Measurements from ENCODE around the gene ABL1.
"Not testable (repeated sequence)": the region's sequence is repeated elsewhere in the genome, so short reads cannot be mapped to it uniquely, and the experiment has no call there.

Gene ABL1

DNA sequence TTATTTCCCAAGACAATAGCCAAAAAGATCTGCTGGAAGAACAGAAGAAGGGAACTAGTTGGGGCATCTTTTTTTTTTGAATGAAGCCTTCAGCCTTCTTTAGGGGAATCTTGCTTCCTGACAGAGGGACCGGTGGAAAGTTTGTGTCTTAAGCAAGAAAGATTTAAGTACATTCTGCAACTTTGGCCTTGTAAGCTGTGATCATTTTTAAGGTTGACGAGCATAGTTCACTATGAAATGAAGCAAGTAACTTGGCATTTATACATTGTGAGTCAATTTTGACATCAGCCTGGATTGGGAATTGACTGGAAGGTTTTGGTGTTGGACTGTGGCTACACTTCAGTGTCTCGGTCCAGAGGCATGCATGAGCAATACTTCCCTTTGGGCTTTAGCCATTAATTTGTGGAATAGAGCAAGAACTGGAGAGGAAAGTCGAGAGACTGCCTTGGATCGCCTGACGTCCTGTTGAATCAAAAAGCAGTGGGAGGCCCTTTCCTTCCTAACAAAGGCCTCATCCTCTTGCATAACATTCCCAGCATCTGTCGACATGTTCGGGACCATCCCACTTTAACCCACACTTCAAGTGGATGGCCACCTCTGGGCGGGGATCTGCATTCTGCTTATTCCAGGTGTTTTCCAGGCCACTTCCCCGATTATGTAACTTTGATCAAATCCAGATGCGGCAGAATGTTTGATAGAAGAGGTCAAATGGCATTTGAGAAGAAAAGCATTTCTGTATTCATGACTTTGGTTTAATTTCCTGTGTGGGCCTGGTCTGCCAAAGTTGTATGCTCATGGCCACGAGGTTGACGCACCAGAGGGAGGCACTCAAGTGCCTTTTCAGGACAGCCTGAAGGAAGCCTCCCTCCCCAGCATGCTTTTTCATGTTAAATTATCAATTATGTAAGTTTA is 12.5 kb downstream of the ABL1 start:
- peak; percentile 65 for DNase-seq (ENCODE audit: low spot score)
- FAIRE-seq = no peak

DNA sequence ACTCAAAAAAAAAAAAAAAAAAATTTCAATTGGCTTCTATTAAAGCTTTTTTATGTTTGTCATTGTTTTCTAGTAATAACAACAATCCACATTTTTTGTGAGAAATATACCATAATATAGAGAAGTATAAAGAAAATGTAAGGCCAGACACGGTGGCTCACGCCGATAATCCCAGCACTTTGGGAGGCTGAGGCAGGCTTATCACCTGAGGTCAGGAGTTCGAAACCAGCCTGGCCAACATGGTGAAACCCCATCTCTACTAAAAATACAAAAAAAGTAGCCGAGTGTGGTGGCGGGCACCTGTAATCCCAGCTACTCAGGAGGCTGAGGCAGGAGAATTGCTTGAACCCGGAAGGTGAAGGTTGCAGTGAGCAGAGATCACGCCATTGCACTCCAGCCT is 13.5 kb downstream of the ABL1 start:
- DNase-seq (ENCODE audit: low spot score) = not testable (repeated sequence)

DNA sequence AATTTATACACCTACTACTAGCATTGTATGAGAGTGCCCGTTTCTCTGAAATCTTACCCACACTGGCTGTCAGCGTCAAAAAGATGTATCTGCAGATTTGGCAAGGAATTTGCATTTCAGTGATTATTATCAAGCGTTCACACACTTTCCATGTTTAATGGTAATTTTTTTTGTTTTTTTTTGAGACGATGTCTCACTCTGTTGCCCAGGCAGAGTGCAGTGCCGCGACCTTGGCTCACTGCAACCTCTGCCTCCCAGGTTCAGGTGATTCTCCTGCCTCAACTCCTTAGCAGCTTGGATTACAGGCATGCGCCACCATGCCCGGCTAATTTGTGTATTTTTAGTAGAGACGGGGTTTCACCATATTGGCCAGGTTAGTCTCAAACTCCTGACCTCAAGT is 14.3 kb downstream of the ABL1 start:
- no peak for DNase-seq (ENCODE audit: low spot score)
- FAIRE-seq = no peak

More for the DNA sequence above, 13.5 kb downstream of the ABL1 start:
- FAIRE-seq = not testable (repeated sequence)

DNA sequence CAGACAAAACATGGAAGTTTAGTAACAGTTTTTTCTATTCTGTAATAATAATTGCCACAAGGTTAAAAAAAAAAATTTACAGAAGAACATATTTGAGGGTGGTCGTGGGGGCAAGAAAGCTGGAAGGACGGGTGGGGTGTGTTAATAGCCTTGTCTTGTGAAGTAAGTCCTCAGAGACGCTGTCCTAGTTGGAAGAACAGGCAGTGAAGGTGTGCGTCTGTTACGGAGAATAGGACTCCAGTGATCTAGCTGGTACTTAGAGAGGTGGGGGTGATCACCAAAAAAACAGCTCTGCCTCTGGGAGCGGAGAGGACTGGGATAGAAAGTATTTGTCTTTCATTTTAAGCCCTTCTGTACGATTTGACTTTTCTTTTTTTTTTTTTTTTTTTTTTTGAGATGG is 17.7 kb downstream of the ABL1 start:
- FAIRE-seq = no peak
- no peak for DNase-seq (ENCODE audit: low spot score)

DNA sequence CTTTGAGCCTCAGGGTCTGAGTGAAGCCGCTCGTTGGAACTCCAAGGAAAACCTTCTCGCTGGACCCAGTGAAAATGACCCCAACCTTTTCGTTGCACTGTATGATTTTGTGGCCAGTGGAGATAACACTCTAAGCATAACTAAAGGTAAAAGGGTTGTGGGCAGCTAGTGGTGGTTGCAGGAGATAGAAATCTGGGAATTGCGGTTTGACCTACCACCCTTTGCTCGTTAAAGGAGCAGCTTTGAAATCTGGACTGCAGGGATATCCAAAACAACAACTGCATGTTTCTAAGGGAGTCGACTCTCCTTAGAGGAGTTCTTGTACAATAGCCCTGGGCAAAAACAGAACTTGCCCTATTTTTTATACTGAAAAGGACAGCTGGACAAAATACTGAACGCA is 19.0 kb downstream of the ABL1 start:
- FAIRE-seq = no peak
- DNase-seq (ENCODE audit: low spot score) = no peak

DNA sequence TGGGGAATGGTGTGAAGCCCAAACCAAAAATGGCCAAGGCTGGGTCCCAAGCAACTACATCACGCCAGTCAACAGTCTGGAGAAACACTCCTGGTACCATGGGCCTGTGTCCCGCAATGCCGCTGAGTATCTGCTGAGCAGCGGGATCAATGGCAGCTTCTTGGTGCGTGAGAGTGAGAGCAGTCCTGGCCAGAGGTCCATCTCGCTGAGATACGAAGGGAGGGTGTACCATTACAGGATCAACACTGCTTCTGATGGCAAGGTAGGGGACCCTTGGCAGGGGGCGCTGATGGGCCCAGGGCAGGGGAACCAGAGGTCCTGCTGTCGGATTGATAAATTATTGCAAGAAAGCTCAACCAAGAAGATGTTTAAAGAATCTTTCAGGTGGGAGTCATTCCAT is 19.8 kb downstream of the ABL1 start:
- DNase-seq (ENCODE audit: low spot score) (no peak), FAIRE-seq (no peak)

DNA sequence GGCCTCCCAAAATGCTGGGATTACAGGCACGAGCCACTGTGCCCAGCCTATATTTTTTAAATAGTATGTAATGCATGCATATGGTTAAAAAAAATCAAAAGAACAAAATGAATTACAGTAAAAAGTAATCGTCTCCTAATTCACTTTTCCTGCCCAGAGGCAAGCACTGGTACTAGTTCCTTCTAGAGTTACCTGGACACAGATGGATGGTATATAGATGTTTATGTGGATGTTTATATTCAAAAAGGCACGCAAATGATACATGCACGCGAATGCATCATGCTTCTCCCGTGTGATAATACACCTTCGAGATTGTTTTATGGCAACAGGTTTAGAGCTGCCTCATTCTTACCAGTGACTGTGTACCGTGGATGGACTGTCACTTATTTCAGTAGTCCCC is 21.4 kb downstream of the ABL1 start:
- no peak for FAIRE-seq
- DNase-seq (ENCODE audit: low spot score) = no peak

DNA sequence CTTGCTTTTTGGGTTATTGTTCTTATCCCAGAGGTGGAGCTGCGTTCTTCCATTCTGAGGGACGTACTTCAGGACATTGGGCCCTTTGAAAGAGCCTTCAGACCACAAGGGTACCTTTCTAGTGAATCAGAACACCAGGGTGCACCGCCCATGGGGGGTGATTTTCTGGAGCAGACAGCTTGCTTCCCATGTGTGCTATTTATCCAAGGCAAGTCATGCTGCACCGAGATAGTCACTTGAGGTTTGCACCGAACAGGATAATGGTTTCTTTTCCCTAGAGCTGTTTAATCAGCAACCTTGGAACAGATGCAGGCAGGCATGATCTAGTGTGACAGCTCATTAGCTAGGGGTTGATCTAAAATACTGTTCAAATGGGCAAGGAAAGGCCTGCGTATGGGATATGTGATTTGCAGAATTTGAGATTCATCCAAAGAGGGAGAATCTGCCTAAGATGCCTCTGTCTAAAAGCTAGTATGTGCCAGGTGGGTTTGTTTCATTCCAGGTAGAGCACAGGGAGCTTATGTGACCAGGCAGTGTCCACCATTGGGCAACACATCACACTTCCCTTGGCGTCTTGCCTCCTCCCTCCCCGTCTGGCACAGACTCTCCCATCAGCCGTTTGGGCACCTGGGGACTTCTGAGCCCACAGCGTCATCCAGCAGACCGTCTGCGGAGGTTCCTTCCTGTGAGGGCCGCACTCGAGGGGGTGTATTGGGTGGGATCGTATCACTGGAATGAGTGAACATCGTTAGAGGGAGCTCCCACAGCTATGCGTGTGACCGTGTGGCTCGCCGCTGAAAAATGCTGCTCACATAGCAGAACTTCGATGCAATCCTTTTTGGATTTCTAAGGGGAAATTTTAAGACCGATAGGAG is 23.0 kb downstream of the ABL1 start:
- FAIRE-seq = no peak
- peak; percentile 44 for DNase-seq (ENCODE audit: low spot score)

DNA sequence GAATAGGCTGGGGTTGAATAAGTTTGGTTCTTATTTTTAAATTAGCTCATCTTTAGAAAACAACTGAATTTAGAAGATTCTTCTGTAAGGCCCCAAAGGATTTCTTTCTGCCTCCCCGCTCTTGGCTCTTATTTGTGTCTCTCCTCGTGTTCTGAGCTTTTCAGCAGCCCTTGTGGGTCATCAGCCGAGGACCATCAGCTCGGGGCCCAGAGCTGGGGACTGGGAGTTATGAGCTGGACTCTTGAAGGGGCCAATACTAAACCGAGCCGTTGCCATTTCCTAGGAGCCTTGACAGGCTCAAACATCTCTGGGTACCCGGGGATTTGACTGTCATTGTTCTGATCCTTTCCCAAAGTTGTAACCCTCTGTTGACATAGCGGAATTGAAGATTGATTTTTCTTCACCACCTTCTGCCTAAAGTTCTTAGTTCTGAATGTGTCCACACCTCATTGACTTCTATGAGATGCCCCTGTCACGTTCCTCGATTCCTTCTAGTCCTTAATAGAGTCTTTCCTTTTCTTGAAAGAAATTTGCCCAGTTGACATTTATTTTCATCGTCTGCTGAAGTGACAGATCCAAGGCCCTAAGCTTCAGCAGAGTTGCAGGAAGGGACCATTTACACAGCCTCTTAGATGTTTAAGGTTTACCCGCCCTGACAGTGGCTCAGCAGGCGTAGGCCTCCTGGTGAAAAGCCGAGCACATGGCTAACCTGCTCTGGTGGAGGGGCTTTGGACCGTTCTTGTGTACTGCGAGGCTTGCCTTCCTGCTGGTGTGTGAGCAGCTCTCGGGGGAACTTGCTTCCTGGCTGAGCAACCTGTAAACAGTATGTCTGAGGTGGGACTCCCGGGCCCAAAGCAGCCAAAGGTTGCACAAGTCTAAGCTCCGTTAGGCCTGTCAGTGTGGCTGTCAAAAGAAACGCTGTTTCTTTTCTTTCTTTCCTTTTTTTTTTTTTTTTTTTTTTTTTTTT is 24.0 kb downstream of the ABL1 start:
- FAIRE-seq (no peak), DNase-seq (ENCODE audit: low spot score) (no peak)

DNA sequence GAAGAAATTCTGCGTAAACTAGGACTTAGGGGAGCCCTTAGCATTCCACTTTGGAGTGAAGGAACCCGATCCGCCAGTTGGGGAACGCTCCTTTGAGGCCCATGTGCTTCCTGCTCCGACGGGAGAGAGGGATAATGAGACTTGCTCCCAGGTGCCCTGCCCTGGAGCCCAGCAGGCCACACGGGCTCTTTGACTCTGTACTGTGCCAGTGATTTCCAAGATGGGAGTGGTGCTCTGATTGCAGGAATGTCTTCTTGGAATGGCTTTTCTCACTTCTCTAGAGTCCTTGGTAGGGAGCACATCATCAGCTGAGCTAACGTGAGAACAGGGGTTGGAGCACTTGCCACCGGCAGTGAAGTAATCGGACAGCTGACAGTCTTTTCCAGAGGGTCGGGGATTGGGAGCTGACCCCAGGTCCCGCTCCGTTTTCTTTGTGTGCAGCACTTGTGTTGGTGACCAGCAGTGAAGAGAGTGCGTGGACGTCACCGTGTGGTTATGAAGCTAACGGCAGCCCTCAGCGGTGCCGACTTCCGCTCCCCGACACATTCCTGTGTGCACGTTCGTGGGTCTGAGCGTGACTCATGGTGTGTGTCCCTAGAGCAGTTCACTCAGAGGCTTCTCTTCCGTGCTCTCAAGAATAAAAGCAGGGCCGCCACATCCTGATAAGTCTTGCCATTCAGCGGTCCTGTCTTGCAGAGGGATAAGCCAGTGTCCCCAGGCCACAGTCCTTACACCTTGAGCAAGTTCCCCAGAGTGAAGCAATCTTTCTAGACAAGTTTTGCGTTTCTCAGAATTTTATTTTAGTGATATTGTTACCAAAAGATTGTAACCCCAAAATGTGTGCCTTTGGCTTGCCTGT is 25.6 kb downstream of the ABL1 start:
- DNase-seq (ENCODE audit: low spot score) = peak; percentile 89
- no peak for FAIRE-seq

DNA sequence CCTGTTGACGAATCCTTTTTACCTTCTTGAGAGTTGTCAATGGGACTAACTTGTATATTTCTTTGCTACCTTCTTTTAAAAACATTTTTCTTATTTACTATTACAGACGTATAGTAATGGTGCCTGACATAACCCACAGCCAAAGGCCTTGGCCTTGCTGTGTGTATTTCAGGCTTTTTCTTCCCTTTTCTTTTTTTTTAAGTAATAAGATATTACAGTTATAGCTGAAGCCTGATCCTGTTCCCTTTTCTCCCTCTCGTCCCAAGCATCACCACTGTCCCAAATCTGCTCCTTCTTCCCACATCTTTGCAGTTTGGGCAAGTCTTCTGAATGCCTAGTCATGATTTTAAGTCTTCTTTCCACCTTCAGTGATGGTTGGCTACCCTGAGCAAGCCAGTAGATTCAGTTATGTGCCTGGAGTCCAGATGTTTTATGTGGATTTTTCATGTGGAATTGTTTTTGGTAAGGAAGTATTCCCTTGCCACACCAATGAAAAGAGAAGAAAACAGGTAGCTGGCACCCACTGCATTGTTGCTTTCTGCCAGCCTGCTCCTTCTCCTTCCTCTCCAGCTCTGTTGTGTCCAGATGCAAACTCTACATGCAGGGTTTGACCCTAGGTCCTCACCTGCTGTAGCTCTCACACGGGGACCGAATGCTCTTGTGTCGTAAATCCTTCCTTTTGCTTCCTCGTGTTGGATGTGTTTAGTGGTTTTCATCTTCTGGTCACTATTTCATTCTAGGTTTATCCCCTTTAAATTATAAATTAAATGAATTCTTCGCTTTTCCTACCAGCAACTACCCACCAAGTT is 26.5 kb downstream of the ABL1 start:
- FAIRE-seq (no peak), DNase-seq (ENCODE audit: low spot score) (no peak)

DNA sequence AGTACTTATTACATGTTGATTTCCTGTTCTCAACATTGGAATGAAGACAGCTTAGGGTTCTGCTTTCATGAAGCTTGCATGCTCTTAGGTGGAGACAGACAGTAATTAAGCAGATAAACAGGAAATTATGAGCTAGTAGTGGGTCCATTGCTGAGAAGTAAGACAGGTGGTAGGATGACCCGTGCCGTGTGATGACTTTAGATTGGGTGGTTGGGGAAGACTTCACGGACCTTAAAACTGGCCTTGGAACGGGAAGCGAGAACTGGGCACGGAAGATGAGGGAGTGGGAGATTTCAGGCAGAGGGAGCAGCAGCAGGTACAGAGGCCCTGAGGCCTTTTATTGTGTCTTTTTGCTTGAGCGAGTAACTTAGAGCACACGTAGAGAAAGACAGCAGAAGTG is 27.2 kb downstream of the ABL1 start:
- FAIRE-seq (no peak), DNase-seq (ENCODE audit: low spot score) (no peak)

DNA sequence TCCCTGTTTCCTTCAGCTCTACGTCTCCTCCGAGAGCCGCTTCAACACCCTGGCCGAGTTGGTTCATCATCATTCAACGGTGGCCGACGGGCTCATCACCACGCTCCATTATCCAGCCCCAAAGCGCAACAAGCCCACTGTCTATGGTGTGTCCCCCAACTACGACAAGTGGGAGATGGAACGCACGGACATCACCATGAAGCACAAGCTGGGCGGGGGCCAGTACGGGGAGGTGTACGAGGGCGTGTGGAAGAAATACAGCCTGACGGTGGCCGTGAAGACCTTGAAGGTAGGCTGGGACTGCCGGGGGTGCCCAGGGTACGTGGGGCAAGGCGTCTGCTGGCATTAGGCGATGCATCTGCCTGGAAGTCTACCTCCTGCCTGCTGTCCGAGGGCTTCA is 27.7 kb downstream of the ABL1 start:
- FAIRE-seq = no peak
- DNase-seq (ENCODE audit: low spot score) = no peak

DNA sequence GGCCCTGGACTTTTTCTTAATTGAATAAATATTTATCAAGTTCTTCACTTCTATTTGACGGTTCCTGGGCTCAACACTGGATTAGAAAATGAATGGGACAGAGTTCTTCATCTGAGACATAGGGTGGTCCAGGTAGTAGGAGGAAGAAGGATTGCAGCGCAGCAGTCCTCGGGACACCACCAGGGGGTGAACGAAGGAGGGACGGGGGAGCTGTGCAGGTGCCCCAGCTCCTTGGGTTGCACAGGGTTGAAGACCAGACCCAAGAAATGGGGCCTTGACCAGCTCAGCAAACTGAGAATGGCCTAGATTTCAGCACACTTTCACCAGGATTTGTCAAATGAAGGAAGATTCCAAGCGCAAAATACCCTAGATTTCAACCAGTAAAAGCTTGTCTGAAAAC is 29.5 kb downstream of the ABL1 start:
- FAIRE-seq = no peak

DNA sequence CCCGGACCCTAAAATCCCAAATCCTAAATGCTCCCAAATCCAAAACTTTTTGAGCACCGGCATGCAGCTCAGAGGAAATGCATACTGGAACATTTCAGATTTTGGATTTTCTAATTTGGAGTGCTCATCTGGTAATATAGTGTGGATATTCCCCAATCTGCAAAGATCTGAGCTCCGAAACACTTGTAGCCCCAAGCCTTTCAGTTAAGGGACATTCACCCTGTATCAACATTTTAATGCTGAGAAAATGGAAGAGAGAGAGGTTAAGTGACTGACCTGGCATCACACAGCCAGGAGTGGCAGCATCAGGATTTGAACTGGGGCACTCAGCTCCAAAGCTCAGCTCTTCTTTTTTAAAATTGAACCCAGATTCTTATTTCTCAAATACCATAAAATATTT is 30.9 kb downstream of the ABL1 start:
- FAIRE-seq (no peak), DNase-seq (ENCODE audit: low spot score) (no peak)

More for the DNA sequence above, 29.5 kb downstream of the ABL1 start:
- no peak for DNase-seq (ENCODE audit: low spot score)

DNA sequence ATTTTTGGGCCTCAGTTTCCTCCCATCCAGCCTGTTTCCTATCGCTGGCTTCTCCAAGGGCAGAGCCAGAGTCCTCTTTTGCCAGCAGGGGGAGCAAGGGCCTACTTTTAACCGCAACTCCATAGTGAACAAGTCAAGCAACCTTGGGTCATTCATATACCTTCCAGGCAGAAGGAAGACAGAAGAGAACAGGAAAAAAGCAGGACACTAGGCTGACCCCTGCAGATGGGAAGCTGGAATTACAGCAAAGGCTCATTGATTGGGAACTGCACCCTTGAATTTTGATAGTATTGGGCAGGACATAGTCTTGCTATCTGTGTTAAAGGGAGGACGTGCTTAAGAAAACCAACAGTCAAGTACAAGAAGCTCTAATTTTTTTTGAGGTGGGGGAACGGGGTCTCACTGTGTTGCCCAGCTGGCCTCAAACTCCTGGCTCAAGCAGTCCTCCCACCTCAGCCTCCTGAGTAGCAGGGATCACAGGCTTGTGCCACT is 31.5 kb downstream of the ABL1 start:
- no peak for FAIRE-seq
- peak; percentile 76 for DNase-seq (ENCODE audit: low spot score)

DNA sequence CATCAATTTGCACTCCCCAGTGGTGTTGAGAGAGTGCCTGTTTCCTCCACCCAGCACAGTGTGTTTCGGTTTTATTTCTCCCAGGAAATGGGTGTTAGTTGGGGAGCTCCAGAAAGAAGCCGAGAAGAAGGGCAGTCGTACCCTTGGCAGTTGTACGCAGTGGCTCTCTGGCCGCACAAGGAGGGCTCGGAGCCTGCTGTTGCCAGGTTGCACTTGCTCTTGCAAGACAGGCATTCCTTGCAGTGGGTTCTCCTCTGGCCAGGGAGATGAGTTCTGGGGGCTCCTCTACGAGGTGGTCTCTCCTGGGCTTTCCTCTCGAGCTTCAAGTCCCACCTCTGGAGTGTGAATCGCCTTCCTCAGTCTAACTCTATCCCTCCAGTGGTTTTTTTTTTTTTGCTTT is 32.5 kb downstream of the ABL1 start:
- DNase-seq (ENCODE audit: low spot score) = no peak
- FAIRE-seq = no peak

DNA sequence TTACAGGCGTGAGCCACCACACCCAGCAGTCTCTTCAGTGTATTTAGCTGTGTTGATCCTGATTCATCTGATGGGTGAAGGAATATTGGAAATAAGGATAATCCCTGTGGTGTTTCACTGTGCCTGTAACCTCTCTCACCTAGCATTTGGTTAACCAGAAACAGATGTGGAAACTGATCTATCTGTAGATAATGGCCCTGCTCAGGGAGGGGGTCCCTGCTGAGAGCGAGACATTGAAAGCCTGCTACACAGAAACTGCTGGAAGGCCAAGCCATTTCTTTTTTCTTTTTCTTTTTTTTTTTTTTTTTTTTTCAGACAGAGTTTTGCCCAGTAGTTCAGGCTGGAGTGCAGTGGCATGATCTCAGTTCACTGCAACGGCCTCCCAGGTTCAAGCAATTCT is 33.2 kb downstream of the ABL1 start:
- FAIRE-seq (no peak), DNase-seq (ENCODE audit: low spot score) (no peak)

DNA sequence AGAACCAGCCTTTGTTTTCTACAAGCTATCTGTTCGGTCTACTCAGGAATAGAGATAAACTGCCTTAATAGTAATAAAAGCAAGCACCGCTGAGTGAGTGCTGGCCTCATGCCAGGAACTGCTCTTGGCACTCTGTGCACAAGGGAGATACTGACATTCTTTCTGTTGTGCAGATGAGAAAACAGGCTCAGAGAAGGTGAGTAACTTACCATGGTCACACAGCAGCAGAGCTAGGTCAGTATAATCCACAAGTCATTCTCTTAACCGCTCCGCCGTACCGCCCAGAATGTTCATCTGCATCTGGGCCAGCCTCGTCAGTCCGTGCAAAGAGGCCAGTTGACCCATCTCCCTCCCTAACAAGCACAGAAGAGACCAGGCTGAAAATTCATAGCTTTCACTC is 34.2 kb downstream of the ABL1 start:
- FAIRE-seq = no peak
- no peak for DNase-seq (ENCODE audit: low spot score)
